ENCODE results near the gene LAMB1.

DNA sequence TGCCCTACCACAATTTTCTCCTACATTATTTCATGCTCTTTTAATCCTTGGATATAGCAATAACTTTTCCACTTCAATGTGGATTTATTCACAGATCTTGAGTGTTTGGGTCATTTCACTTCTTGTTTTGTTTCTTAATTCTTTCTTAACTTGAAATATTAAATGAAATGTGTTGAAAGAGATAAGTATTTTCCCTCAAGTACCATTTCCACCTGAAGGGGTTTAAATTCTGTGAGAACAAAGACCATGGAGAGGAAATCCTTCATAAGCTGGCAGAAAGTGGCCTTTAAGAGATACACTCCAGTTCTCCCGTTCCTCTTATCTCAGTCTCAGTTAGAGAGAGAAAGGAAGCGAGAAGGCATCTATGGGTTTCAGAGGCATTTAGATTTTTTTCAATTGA is 126.0 kb downstream of the LAMB1 start:
- TF ChIP-seq, protein P1, sequence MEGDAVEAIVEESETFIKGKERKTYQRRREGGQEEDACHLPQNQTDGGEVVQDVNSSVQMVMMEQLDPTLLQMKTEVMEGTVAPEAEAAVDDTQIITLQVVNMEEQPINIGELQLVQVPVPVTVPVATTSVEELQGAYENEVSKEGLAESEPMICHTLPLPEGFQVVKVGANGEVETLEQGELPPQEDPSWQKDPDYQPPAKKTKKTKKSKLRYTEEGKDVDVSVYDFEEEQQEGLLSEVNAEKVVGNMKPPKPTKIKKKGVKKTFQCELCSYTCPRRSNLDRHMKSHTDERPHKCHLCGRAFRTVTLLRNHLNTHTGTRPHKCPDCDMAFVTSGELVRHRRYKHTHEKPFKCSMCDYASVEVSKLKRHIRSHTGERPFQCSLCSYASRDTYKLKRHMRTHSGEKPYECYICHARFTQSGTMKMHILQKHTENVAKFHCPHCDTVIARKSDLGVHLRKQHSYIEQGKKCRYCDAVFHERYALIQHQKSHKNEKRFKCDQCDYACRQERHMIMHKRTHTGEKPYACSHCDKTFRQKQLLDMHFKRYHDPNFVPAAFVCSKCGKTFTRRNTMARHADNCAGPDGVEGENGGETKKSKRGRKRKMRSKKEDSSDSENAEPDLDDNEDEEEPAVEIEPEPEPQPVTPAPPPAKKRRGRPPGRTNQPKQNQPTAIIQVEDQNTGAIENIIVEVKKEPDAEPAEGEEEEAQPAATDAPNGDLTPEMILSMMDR (IDR thresholded peaks at IDR 0.05), result no peak
- TF ChIP-seq POLR2A (IDR thresholded peaks at IDR 0.05), result no peak
